Fibroblast of peridontal ligament (primary cell): Measurements from ENCODE around the gene CARS1.
"Not testable (repeated sequence)": the region's sequence is repeated elsewhere in the genome, so short reads cannot be mapped to it uniquely, and the experiment has no call there.

Experiments
- DNase-seq: peaks from one replicate; pipeline ENCODE4 v3.0.0-alpha.2; 2010; ENCODE audit errors: extremely low read depth

Gene CARS1

GRCh38 chr11:3090096-3090901 lies 33.1 kb upstream of the CARS1 start:
- no peak for DNase-seq

DNA sequence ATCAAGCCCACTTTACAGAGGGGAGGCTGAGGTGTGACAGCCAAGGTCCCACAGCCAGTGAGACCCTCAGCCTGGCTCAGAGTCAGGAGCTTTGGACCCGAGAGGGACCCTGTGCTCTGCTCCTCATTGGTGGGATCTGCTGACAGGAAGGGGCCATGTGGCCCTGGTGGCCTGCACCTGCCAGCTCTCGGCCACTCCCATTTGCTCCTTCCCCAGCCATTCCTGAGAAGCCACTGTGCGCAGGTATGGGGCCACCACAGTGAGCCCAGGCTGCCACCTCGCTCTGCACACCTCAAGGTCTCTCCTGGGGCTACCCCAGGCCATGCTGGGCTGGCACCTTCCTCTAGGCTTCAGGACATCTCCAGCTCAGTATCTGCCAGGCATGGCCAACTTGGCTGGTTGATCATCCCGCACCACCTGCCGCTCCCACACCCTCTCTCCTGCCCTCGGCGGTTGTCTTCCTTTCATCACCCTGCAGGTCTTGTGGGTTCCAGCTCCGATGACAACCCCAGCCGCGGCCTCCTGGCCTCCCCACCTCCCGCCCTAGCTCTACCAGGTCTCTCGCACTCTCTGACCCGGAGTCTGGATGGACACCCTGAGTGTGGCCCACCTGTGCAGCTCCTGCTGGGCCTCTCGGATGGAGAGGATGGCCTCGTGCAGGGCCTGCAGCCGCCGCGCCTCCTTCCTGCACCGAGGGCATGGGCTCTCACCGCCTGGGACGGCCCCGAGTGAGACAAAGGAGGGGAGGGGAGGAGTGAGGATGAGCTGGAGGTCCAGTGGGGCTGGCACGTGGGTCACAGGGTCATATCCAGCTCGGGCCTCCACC lies 32.2 kb upstream of the CARS1 start:
- DNase-seq, result no peak

GRCh38 chr11:3088806-3089205 lies 31.6 kb upstream of the CARS1 start:
- DNase-seq, result no peak

- no peak for DNase-seq
These were observed 30.9 kb upstream of the CARS1 start for GRCh38 chr11:3087821-3088800.

GRCh38 chr11:3087373-3087772 lies 30.1 kb upstream of the CARS1 start:
- no peak for DNase-seq

- no peak for DNase-seq
These were observed 29.5 kb upstream of the CARS1 start for GRCh38 chr11:3086671-3087150.

DNA sequence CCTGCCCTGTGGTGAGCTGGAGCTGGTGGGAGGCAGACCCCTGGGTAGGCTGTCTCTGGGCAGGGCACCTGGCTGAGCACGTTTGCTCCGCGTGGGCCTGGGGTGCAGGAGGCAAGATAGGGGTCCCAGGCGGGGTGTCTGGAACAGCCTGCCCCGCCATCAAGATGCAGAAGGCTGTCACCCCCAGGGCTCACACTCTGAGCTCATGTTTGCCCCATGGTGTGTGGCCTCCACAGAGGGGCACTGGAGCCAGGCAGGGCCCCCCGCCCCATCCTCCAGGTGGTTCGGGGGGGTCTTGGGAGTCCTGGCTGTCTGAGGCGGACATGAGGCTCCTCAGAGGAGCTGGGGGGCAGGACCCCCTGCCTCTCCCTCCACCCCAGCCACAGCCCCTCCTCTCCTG lies 28.9 kb upstream of the CARS1 start:
- DNase-seq, result no peak

DNA sequence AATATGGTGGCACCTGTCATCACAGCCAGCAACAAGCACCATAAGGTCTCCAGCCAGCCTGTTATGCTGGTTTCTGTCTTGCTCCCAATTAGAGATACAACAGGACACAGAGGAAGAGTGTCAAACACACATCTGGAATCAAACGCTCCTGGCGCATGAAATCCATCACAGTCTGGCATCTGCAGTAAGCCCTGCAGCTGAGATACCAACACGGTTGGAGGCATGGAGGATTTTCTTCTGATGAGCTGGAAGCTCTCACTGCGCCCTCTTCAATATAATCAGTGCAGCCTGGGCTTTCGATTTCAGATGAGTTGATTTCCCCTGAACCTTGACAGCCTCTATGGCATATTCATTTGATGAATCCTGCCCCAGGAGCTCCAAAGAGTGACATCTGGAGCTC lies 27.8 kb upstream of the CARS1 start:
- DNase-seq, result peak; percentile 28

DNA sequence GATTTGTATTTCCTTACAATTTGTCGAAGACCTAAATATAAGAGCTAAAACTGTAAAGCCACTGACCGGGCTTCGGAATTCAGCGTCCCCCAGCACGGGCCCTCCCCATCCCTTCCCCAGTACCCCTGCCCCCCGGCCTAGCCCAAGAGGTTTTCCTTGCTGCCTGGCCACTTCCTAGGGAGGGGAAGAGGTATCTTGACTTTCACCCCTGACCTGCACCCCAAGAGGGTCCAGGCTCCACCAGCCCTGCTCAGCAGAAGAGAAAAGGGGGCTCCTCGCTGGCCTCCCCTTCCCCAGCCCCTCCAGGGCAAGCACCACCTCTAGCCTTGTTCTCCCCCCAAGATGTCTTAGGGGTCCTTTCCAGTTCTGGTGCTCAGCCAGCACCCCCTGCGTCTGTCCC lies 26.1 kb upstream of the CARS1 start:
- DNase-seq, result no peak

- DNase-seq, result no peak
These were observed 24.1 kb upstream of the CARS1 start for GRCh38 chr11:3081386-3081751.

DNA sequence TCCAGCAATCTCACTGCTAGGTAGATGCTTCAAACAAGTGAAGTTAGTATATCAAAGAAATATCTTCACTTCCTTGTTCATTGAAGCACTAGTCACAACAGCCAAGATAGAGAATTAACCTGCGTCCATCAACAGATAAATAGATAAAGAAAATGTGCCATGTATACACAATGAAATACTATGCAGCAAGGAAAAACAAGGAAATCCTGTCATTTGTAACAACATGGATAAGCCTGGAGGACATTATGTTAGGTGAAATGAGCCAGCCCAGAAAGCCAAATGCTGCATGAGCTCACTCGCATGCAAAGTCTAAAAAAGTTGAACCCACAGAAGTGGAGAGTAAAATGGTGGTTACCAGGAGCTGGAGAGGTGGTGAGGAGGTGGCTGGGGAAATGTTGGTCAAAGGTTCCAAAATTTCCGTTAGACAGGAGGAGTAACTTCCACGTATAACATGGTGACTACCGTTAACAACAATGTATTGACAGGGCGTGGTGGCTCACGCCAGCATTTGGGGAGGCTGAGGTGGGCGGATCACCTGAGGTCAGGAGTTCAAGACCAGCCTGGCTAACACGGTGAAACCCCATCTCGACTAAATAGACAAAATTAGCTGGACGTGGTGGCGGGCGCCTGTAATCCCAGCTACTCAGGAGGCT lies 23.6 kb upstream of the CARS1 start:
- no peak for DNase-seq

DNA sequence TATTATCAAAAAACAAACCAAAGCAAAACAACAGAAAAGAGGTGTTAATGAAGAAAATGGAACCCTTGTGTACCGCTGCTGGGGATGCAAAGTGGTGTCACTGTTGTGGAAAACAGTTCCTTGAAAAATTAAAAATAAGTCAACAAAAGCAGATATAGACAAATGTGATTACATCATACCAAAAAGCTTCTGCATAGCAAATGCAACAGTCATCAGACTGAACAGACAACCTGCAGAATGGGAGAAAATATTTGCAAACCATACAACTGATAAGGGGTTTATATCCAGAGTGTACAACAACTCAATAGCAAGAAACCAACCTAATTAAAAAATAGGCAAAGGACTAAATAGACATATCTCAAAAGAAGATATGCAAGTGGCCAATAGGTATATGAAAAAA lies 22.9 kb upstream of the CARS1 start:
- DNase-seq, result no peak

DNA sequence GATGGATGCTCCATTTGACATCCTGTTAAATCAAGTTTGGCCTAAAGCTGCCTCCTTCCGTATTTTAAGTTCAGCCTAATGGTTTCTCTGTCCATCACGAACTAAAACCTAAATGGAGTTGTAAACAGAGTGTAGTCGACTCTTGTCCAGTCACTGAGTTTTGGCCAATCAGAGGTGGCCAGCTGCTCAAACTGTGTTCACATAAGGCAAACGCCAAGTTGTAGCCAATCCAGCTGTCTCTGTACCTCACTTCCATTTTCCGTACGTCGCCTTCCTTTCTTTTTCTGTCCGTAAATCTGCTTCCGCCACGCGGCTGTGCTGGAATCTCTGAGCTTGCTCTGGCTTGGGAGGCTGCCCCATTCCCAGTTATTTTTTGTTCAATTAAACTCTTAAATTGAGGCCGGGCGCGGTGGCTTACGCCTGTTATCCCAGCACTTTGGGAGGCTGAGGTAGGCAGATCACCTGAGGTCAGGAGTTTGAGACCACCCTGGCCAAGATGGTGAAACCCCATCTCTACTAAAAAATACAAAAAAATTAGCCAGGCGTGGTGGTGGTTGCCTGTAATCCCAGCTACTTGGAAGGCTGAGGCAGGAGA lies 20.7 kb upstream of the CARS1 start:
- DNase-seq, result no peak

GRCh38 chr11:3077189-3077836 lies 20.1 kb upstream of the CARS1 start:
- no peak for DNase-seq

DNA sequence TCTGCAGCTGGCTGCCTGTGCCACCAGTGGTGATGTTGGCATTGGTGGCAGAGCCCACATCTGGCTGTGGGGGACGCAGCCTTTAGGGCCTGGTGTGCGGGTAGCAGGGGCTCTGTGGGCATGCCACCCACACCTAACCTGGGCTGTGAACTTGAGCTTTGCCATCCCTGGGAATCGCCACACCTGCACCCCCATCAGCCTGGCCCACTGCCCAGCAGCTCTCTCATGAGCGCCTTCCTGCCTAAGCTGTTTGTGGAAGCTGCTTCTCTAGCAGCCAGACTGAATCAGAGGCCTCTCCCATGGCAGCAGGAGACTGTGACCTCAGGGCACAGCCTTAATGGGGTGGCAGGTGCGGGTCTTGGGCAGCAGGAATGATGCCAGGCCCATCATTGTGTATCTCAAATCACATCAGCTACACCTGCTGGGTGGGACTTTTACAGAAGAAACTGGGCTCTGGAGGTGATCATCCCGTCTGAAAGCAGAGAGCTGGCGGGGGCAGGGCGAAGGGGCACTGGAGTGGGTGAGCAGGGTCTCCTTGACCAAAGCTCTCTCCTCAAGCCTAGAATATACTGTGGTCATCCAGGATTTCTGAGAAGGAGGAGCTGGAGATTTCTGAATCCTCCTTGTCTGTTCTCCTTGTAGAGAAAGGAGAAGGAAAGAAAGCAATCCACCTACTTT lies 17.8 kb upstream of the CARS1 start:
- no peak for DNase-seq

GRCh38 chr11:3073029-3073435 lies 15.8 kb upstream of the CARS1 start:
- peak; percentile 99 for DNase-seq

DNA sequence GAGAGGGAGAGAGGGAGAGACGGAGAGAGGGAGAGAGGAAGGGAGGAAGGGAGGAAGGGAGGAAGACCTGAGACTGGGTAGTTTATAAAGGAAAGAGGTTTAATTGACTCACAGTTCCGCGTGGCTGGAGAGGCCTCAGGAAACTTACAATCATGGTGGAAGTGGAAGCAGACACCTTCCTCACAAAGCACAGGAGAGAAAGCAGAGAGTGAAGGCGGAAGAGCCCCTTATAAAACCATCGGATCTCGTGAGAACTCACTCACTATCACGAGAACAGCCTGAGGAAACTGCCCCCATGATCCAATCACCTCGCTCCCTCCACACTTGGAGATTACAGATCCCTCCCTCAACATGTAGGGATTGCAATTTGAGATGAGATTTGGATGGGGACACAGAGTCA lies 12.2 kb upstream of the CARS1 start:
- DNase-seq, result no peak

DNA sequence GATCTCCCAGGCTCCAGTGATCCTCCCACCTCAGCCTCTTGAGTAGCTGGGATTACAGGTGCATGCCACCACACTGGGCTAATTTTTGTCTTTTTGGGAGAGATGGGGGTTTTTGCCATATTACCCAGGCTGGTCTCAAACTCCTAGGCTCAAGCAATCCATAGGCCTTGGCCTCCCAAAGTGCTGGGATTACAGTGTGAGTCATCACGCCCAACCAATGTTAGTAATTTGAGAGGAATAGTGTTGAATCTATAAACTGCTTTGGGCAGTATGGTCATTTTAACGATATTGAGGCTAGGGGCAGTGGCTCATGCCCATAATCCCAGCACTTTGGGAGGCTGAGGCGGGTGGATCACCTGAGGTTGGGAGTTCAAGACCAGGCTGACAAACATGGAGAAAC lies 9.1 kb upstream of the CARS1 start:
- DNase-seq, result not testable (repeated sequence)

DNA sequence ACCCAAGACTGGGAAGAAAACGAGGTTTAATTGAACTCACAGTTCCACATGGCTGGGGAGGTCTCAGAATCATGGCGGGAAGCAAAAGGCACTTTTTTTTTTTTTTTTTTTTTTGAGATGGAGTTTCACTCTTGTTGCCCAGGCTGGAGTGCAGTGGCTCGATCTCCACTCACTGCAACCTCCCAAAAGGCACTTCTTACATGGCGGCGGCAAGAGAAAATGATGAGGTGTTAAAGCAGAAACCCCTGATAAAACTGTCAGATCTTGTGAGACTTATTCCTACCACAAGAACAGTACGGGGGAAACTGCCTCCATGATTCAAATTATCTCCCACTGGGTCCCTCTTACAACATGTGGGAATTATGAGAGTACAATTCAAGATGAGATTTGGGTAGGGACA lies 7.5 kb upstream of the CARS1 start:
- not testable (repeated sequence) for DNase-seq

DNA sequence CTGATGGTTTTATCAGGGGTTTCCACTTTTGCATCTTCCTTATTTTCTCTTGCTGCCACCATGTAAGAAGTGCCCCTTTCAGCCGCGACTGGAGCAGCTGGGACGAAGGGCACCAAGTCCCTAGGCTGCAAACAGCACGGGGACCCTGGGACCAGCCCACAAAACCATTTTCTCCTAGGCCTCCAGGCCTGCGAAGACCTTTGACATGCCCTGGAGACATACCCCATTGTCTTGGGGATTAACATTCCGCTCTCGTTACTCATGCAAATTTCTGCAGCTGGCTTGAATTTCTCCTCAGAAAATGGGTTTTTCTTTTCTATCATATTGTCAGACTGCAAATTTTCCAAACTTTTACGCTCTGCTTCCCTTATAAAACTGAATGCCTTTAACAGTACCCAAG lies 6.7 kb upstream of the CARS1 start:
- peak; percentile 37 for DNase-seq
